ENCODE data around the gene PYGM. TPM values are rescaled to one million over a fixed set of nuclear protein-coding genes. Genes with fewer than 3 reads are reported as not detected.

The PYGM gene
- total and polyA plus RNA-seq, 2 experiments from 2014 or later: 244 to 246 TPM

DNA sequence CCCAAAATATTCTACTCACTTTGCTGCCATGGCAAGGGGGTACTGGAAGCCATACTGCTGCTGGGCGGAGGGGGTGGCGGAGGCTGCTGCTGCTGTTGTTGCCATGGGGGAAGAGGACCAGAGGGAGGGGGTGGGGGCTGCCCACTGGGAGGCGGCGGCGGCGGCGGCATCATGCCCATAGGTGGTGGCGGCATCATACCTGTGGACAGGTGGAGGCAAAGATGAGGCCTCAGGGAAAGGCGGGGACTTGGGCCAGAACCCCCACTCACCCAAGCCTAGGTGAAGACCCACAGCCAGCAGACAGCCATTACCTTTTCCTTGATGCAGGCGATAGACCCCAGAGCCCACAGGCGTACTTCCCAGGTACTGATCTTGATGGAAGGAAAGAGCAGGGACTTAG, 7.1 kb upstream of the PYGM start:
- H3K36me3 ChIP-seq: peaks cover 77% of the 10 kb centered on the region
- no peaks in the 10 kb centered on the region for H3K9me3 ChIP-seq (ENCODE audit: low read depth)
- TF ChIP-seq, protein P1, sequence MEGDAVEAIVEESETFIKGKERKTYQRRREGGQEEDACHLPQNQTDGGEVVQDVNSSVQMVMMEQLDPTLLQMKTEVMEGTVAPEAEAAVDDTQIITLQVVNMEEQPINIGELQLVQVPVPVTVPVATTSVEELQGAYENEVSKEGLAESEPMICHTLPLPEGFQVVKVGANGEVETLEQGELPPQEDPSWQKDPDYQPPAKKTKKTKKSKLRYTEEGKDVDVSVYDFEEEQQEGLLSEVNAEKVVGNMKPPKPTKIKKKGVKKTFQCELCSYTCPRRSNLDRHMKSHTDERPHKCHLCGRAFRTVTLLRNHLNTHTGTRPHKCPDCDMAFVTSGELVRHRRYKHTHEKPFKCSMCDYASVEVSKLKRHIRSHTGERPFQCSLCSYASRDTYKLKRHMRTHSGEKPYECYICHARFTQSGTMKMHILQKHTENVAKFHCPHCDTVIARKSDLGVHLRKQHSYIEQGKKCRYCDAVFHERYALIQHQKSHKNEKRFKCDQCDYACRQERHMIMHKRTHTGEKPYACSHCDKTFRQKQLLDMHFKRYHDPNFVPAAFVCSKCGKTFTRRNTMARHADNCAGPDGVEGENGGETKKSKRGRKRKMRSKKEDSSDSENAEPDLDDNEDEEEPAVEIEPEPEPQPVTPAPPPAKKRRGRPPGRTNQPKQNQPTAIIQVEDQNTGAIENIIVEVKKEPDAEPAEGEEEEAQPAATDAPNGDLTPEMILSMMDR (IDR thresholded peaks at IDR 0.05; ENCODE audit: low read depth, low read length): no peak
- H3K27ac ChIP-seq: peak overlapping the region; percentile 15
- no peaks in the 10 kb centered on the region for H3K27me3 ChIP-seq
- DNase-seq (ENCODE audit: low read depth in 1 of 2, low spot score in 1 of 2): no peak
- peaks cover 32% of the 10 kb centered on the region for H3K4me1 ChIP-seq (ENCODE audit: low read depth)
- H3K4me3 ChIP-seq: no peak overlapping the region

DNA sequence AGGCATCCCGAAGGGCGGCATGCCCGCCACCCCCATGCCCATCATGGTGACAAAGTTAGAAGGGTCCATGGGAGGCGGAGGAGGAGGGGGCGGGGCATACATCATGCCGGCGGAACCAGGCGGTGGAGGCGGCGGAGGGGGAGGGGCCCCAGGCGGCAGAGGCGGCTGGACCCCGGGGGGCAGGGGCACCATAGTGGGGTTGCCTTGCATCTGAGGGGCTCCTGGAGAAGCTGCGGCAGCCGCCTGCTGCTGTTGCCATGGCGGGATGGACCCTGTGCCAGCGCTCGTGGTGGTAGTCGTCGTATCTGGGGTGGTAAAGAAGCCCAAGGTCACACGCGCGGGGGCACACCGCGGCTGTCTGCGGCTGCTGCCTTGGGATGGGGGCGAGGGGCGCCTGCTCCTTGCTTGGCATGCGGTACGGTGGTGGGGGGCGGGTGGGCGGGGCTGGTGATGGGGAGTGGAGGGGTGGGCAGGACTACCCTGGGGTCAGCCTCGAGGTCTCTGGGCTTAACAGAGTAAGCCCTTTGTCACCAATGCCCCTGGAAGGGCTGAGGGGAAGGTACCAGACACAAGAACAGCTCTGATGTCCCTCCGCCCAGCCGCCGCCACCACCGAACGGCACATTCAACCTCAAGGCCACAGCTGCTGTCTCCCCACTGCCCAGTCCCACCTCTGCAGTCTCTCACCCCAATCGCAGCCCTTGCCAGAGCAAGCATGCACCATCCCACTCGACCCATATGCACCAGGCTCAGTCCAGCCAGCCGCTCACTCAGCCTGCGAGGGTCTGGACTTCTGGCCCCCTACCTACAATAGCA, 6.3 kb upstream of the PYGM start:
- Histone ChIP-seq H3K27ac (peak overlapping the region; percentile 90), H3K9me3 (ENCODE audit: low read depth) (no peaks in the 10 kb centered on the region), H3K27me3 (no peaks in the 10 kb centered on the region), H3K4me1 (ENCODE audit: low read depth) (peaks cover 33% of the 10 kb centered on the region), H3K4me3 (no peak overlapping the region), H3K36me3 (peaks cover 68% of the 10 kb centered on the region)
- TF ChIP-seq, protein P1 (IDR thresholded peaks at IDR 0.05; ENCODE audit: low read depth, low read length): no peak
- DNase-seq (ENCODE audit: low read depth in 1 of 2, low spot score in 1 of 2): no peak

DNA sequence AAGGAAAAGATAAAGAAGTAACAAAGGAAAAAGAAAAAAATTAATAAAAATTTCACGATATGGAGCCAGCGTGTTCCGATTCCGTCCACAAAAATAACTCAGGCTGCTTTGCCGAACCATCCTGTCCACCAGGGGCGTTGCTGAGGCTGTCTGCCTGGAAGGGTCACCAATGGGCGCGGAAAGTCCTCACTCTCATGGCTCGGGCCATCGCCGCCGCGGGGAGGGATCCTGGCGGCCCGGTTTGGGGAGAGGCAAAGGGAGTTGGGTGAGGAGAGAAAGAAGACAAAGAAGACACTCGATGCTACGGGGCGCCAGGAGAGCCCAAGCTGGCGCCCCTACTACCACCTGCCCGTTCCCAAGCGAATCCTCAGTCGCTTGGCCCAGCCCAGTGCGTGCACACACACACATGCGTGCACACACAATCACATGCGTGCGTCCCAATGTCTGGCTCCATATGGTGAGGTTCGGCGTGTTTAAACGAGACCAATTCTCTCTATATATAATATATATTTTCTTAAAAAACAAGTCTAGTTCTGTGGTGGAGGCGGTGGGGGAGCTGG, 5.6 kb upstream of the PYGM start:
- H3K4me1 ChIP-seq (ENCODE audit: low read depth): peaks cover 40% of the 10 kb centered on the region
- no peaks in the 10 kb centered on the region for H3K9me3 ChIP-seq (ENCODE audit: low read depth)
- H3K4me3 ChIP-seq: no peak overlapping the region
- DNase-seq (ENCODE audit: low read depth in 1 of 2, low spot score in 1 of 2): no peak
- H3K27me3 ChIP-seq: no peaks in the 10 kb centered on the region
- H3K36me3 ChIP-seq: peaks cover 61% of the 10 kb centered on the region
- H3K27ac ChIP-seq: peak overlapping the region; percentile 90
- TF ChIP-seq, protein P1 (IDR thresholded peaks at IDR 0.05; ENCODE audit: low read depth, low read length): no peak

DNA sequence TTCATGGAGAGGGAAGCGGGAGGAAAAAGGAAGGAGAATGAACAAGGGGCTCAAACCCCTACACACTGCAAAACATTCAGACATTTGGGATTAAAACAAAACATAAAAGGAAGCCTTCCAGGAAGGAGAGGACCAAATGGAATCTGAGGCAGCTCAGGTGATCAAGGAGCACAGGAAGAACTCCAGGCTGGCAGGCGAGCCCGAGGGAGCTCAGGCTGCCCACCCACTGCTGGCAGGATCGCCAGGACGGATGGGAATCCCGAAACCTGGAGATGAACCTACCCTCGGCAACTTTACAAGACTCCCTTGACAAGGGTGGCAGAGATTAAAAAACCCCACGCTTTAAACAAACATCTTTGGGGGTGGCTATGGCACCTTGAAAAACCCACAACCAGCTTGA, 5.0 kb upstream of the PYGM start:
- Histone ChIP-seq H3K4me1 (ENCODE audit: low read depth) (peaks cover 44% of the 10 kb centered on the region), H3K27ac (peak overlapping the region; percentile 90), H3K4me3 (no peak overlapping the region), H3K27me3 (no peaks in the 10 kb centered on the region), H3K36me3 (peaks cover 55% of the 10 kb centered on the region), H3K9me3 (ENCODE audit: low read depth) (no peaks in the 10 kb centered on the region)
- DNase-seq (ENCODE audit: low read depth in 1 of 2, low spot score in 1 of 2): no peak
- TF ChIP-seq, protein P1 (IDR thresholded peaks at IDR 0.05; ENCODE audit: low read depth, low read length): no peak

DNA sequence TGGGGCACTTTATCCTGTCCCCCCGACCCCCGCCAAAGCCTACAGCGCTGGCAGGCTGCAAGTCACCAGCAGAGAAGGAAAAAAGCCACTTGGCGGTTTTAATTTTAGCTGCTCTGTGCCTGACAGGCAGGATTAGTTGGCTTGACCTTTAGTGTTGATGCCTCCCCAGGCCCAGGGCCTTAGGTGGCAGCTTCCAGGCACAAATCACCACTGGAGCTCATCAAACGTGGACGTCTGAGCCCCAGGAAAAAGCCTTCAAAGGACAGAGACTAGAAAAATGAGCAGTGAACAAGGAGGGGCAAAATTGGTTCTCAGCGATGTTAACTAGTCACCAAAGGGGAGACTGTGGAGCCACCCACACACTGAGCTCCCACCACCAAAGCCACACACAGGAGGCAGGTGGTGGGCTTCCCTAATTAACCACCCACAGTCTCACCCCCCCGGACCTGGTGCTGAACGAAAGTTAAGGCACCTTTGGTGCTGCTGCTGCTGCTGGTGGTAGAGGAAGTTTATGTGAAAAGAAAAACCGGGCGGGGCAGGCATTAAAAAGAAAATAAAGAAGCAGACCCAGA, 4.4 kb upstream of the PYGM start:
- H3K36me3 ChIP-seq: peaks cover 49% of the 10 kb centered on the region
- H3K4me1 ChIP-seq (ENCODE audit: low read depth): peaks cover 49% of the 10 kb centered on the region
- DNase-seq (ENCODE audit: low read depth in 1 of 2, low spot score in 1 of 2): peak in 1 of 2 donors; percentile 53
- no peaks in the 10 kb centered on the region for H3K27me3 ChIP-seq
- TF ChIP-seq, protein P1 (IDR thresholded peaks at IDR 0.05; ENCODE audit: low read depth, low read length): no peak
- no peak overlapping the region for H3K4me3 ChIP-seq
- H3K27ac ChIP-seq: peak overlapping the region; percentile 90
- H3K9me3 ChIP-seq (ENCODE audit: low read depth): no peaks in the 10 kb centered on the region

Measured in cardiac muscle cell (in vitro differentiated cells and primary cell).